SIG-M5 treated with dmso at 0.1 percent for 504 hours (cell line): ENCODE data around the gene CTDSPL.

ENCODE experiments used
- DNase-seq: peaks from one replicate; lab custom pipeline; 2025; ENCODE audit not compliant: unreplicated experiment; lab: John Stamatoyannopoulos, UW

The CTDSPL gene

DNA sequence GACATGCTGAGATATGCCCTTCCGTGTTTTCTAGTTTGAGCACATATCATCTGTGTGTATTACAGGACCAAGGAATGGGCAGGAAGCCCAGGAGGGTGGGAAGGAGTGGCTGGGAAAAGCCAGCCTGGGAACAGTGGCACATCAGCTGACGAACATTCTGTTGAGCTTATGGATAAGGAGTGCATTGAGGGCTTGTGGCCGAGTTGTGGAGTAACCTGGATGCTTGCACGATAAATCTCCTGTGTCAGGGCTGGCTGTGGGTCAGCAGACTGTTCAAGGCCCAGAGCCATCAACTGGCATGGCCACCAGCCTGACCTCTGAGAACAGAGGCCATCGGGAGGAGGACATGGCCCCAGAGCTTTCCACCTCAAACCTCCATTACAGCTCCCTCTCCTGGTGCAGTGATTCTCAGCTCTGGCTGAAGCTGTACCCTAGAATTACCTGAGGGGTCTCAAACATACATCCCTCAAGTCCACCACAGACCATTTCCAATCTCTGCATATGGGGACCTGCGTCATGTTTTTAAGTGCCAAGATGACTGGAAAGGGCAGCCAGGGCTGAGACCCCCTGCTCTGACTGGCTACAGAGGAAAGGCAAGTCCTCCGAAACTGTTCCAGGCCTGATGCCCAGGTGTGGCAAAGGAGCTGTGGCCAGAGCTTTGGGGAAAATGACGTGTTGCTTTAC, 124.1 kb downstream of the CTDSPL start:
- DNase-seq: no peak

GRCh38 chr3:37986479-37987314, 125.0 kb downstream of the CTDSPL start:
- DNase-seq: peak; percentile 22

DNA sequence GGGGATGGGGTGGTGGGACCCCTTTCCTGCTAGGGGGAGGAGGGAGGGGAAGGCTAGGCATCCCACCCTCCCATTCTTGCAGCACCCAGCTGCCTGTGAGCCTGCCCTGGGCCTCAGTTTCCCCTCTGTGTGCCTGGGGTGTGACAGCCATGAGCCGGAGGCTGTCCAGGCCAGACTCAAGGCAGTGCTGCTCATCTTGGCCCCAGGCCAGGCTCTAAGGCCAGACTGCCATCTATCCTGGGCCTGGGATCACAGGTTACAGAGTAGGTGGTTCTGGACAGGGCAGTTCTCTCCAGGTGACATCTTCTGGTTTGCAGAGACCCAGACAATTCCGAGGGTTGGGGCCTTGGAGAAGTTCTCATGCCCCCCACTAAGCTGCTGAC, 125.6 kb downstream of the CTDSPL start:
- DNase-seq: no peak

DNA sequence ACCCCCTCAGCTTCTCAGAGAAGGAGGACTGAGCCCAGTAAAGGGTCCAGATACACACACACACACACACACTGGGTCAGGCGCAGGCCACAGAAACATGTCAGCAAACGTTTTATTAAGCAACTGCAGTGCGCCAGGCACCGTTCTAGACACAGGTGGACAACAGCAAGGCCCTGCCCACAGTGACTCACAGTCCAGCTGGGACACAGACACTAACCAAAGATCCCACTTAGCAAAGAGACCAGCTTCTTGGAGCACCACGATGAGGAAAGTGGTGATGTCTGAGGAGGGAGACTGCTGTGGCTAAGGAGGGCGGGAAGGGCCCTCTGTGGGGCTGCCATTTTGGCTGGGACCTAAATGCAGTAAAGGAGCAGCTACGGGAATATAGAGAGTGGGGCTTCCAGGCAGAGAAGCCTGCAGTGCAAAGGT, 126.1 kb downstream of the CTDSPL start:
- DNase-seq: peak; percentile 46

DNA sequence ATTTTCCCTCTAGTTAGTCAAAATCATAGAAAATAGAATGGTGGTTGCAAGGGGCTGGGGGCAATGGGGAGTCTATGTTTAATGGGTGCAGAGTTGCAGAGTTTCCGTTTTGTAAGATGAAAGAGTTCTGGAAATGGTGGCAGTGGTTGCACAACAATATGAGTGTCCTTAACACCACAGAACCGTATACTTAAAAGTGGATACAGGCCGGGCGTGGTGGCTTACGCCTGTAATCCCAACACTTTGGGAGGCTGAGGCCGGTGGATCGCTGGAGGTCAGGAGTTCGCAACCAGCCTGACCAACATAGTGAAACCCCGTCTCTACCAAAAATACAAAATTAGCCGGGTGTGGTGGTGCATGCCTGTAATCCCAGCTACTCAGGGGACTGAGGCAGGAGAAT, 126.7 kb downstream of the CTDSPL start:
- DNase-seq: peak; percentile 74

DNA sequence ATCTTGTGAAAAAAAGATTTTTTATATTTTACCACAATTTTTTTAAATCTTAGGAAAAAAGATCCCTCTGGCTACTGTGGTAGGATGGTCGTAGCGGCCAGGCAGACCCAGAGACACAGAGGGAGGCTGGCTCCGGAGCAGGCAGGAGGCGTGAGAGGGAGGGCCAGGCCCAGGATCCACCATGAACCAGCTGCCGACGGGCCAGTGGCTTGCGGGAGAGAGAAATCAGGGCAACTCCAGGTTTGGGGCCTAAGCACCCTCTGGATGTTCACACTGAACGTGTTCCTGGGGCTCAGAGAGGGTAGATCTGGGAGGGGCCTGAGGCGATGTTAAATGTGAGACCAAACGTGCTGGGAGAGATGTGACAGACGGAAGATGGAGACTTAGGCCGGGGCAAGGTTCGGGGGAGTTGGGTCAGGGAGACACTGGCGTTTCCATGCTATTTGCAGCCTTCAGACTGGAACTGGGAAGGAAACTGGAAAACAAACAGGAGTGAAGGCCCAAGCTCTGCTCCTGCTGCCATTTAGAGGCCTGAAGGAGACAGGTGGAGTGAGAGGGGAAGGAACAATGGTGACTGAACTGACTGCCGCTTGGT, 127.3 kb downstream of the CTDSPL start:
- no peak for DNase-seq

DNA sequence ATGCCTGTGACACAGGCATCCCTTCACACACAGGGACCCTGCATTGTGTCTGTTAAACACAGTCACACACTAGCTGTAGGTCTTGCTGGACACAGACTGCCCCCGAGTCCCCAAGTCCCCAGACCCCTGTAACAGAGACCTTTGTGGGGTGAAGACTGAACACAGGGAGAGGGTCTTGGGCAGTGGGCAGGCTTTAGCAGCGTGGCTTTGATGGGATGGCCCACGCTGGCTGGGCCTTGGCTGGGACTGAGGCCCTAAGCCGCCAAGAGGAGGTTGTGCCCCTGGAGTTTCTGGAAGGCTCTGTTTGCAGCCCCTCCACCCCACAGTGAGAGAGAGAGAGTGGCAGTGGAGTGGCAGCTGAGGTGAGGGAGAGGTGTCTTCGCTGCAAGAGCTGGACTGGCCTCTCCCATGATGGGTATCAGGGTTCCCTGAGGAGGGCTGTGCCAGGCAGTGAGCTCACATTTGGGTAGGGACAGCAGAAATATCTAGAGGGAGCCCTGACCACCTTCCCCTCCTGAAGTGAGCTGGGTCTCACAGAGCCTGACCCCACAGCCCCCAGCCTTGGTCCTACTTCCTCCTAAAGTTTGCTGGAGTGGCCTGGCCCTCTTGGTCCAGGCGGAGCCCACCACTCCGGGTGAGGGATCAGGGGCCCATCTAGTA, 128.3 kb downstream of the CTDSPL start:
- DNase-seq: no peak

DNA sequence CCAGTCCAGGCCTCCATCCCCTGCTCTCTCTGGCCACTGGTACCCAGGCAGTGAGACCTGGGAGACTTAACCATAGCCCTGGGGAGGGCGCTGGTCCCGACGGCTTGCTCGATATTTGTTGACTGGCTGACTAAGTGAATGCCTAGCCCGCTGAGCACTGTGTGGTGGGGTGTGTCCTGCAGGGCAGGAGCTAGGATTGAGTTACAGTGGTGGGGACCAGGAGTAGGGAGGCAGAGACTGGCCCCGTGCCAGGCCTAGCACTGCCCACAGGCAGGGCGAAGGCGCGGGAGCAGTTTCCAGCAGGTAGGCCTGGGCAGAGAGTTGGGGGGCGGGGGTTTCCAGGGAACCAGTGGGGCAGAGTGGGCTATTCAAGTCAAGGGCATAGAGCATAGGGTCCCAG, 128.8 kb downstream of the CTDSPL start, which contains the start of gene VILL:
VILL (plus strand) TSS at position 260 of the 400 bp plus-strand sequence. CDS start 2,887 bp downstream, outside the sequence.
- DNase-seq: no peak

DNA sequence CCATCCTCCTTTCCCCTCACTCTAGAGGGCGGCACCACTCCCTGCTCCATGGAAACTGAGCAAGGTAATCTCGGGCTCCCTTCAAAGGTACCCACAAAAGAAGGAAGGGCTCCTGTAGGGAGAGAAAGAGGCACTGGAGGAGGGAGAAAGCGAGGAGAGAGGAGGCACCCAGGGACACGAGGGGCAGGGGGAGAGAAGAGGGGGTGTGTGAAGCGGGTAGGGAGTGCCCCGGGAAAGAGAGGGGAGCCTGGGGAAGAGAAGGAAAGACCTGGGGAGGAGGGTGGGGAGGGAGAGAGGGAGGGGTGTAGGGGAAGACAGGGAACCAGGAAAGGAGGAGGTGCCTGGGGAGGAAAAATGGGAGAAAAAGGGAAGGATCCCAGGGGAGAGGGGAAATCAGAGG, 129.4 kb downstream of the CTDSPL start:
- no peak for DNase-seq

DNA sequence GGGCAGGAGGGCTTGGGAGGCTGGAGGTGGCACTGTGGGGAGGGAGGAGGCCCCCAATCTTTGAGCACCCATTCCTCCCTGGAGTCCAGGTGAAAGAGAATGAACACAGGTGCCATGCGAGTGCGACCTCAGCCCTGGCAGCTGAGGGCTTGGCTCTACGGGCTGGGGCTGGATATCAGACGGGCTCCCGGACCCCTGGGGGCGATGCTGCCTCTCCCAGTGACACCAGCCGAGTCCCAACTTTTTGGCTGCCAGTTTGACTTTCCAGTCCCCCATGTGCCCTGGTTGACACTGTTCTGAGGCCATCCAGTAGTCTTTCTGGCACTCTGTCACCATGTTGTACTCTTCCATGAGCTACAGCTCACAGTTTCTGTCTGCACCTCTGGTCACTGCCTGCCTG, 130.1 kb downstream of the CTDSPL start:
- DNase-seq: no peak

DNA sequence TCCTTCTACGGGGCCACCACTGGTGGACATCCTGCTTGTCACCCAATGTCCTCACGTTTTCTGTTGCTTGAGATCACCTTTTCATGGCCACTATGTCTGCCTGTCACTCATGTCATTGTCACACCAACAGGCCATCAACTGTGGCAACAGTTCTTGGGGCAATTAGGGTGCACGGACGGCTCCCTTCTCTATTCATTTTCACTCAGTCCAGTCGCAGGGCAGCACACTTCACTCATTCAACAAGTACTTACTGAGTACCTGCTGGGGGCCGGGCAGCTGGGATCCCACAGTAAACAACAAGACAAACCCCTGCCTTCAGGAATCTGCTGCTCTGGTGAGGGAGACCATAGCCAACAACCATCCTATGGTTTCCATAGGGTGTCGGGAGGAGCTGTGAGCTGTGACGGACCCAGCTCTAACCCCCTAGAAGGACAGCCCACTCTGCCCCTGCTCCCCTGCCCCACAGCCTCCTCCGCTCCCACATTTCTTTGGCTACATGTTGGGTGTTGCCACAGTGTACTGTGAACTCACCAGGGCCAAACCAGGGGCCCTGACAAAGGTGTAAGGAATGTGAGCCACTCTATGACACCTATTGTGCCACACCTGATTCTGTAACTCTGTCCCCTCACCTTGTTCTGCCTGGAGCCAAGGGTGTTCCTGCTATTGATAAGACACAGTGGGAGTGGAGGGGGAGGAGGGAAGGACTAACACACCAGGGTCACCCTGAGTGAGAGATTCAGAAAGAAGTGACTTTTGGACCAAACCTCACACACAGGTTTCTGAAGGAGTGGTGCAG, 130.8 kb downstream of the CTDSPL start:
- DNase-seq: no peak

DNA sequence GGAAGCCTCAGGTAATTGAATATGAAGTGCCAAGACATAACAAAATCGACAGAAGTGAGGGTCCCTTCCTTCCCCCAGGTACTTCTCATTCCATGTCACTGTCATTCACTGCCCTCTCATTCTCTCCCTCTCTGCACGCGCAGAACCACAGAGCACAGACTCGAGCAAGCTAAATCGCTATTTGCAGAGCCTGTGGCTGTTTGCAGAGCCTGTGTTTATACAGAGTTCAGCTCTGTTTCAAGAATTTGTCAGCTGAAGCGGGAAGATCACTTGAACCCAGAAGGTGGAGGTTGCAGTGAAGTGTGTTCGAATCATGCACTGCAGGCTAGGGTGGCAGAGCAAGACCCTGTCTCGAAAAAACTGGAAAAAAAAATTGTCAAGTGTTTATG, 131.4 kb downstream of the CTDSPL start:
- no peak for DNase-seq

DNA sequence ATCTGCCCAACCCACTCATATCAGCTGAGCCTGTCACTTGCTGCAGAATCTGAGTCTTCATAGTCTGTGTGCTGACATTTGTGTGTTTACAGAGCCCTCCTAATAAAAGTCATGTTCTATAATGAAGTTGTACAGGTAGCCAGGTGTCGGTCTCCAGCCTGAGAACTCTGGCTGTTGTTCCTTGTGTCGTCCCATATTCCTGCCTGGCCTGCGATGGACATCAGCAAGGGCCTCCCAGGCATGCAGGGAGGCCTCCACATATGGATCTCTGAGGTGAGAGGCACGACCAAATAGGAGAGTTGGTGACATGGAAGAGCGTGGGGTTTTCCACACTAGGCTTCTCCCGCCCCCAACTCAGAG, 131.8 kb downstream of the CTDSPL start:
- no peak for DNase-seq

GRCh38 chr3:37993820-37994638, 132.3 kb downstream of the CTDSPL start:
- peak; percentile 72 for DNase-seq

DNA sequence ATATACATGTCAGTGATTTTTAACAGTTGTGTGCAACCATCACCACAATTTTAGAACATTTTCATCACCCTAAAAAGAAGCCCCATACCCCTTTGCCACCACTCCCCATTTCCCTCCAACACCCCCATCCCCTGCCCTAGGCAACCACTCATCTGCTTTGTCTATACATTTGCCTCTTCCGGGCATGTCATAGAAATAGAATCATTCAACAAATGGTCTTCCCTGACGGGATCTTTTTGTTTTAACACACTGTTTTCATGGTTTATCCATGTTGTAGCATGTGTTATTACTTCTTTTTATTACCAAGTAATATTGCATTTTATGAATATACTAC, 132.9 kb downstream of the CTDSPL start:
- DNase-seq: no peak

- DNase-seq: no peak
These were observed 134.3 kb downstream of the CTDSPL start for GRCh38 chr3:37995652-37996641.

GRCh38 chr3:37996785-37997301, 135.2 kb downstream of the CTDSPL start:
- peak; percentile 87 for DNase-seq

GRCh38 chr3:37997342-37997741, 135.7 kb downstream of the CTDSPL start:
- DNase-seq: no peak
